ENCODE results near the gene PCDHB6. TPM values are rescaled to one million over a fixed set of nuclear protein-coding genes. Genes with fewer than 3 reads are reported as not detected.
A peak's percentile ranks its signal among the peaks of the same experiment; 100 is the strongest.
"Not testable (repeated sequence)": the region's sequence is repeated elsewhere in the genome, so short reads cannot be mapped to it uniquely, and the experiment has no call there.

PCDHB6 gene
- total RNA-seq, 1 experiment from 2014 or later: 0.69 TPM

- DNase-seq (ENCODE audit: low read depth): not testable (repeated sequence)
These were observed 8.0 kb downstream of the PCDHB6 start for GRCh38 chr5:141157901-141158300.

- peak; percentile 66 for DNase-seq (ENCODE audit: low read depth)
These were observed 22.7 kb downstream of the PCDHB6 start, which contains the start of gene PCDHB7 for GRCh38 chr5:141172381-141173204. TSS of gene PCDHB7 (plus strand) at chr5:141172644. CDS start at chr5:141172836, 192 bp downstream.

- not testable (repeated sequence) for DNase-seq (ENCODE audit: low read depth)
These were observed 24.6 kb downstream of the PCDHB6 start for GRCh38 chr5:141174291-141175104.

- no peak for DNase-seq (ENCODE audit: low read depth)
These were observed 26.1 kb downstream of the PCDHB6 start for GRCh38 chr5:141175933-141176332.

- DNase-seq (ENCODE audit: low read depth): peak; percentile 63
These were observed 27.8 kb downstream of the PCDHB6 start, which contains the start of gene PCDHB8 for GRCh38 chr5:141177577-141178191. TSS of gene PCDHB8 (plus strand) at chr5:141177790. CDS start at chr5:141178035, 245 bp downstream.

GRCh38 chr5:141179371-141179770 lies 29.5 kb downstream of the PCDHB6 start:
- DNase-seq (ENCODE audit: low read depth): not testable (repeated sequence)

GRCh38 chr5:141179876-141180275 lies 30.0 kb downstream of the PCDHB6 start:
- not testable (repeated sequence) for DNase-seq (ENCODE audit: low read depth)

GRCh38 chr5:141180313-141180712 lies 30.5 kb downstream of the PCDHB6 start:
- no peak for DNase-seq (ENCODE audit: low read depth)

GRCh38 chr5:141182248-141182647 lies 32.4 kb downstream of the PCDHB6 start, which contains the start of gene PCDHB16:
TSS of gene PCDHB16 (plus strand) at chr5:141182387. CDS start at chr5:141182560, 173 bp downstream.
- peak; percentile 76 for DNase-seq (ENCODE audit: low read depth)

GRCh38 chr5:141184117-141184855 lies 34.4 kb downstream of the PCDHB6 start:
- DNase-seq (ENCODE audit: low read depth): not testable (repeated sequence)

GRCh38 chr5:141186897-141187512 lies 37.1 kb downstream of the PCDHB6 start, which contains the start of gene PCDHB9:
TSS of gene PCDHB9 (plus strand) at chr5:141187161. CDS start at chr5:141187319, 158 bp downstream.
- DNase-seq (ENCODE audit: low read depth): peak; percentile 63

GRCh38 chr5:141188682-141189081 lies 38.8 kb downstream of the PCDHB6 start:
- DNase-seq (ENCODE audit: low read depth): not testable (repeated sequence)

- DNase-seq (ENCODE audit: low read depth): not testable (repeated sequence)
These were observed 39.3 kb downstream of the PCDHB6 start for GRCh38 chr5:141189131-141189530.

GRCh38 chr5:141192110-141192725 lies 42.4 kb downstream of the PCDHB6 start, which contains the start of gene PCDHB10:
TSS of gene PCDHB10 (plus strand) at chr5:141192353. CDS start at chr5:141192553, 200 bp downstream.
- peak; percentile 65 for DNase-seq (ENCODE audit: low read depth)

GRCh38 chr5:141194332-141194731 lies 44.5 kb downstream of the PCDHB6 start:
- not testable (repeated sequence) for DNase-seq (ENCODE audit: low read depth)

GRCh38 chr5:141196363-141196762 lies 46.5 kb downstream of the PCDHB6 start:
- no peak for DNase-seq (ENCODE audit: low read depth)

GRCh38 chr5:141199359-141200235 lies 49.7 kb downstream of the PCDHB6 start, which contains the start of gene PCDHB11:
TSS of gene PCDHB11 (plus strand) at chr5:141199627. CDS start at chr5:141199775, 148 bp downstream.
- peak; percentile 45 for DNase-seq (ENCODE audit: low read depth)

GRCh38 chr5:141201126-141201525 lies 51.3 kb downstream of the PCDHB6 start:
- not testable (repeated sequence) for DNase-seq (ENCODE audit: low read depth)

- not testable (repeated sequence) for DNase-seq (ENCODE audit: low read depth)
These were observed 51.8 kb downstream of the PCDHB6 start for GRCh38 chr5:141201646-141202045.
